HG03095 (cell line): ENCODE measurements around the gene KLK15.
A peak's percentile ranks its signal among the peaks of the same experiment; 100 is the strongest.

Experiments
- ATAC-seq: cut with Tn5 transposase; IDR thresholded peaks from one replicate; pipeline ENCODE4 v1.9.1; 2021; ENCODE audit warnings: moderate library complexity; ENCODE audit not compliant: unreplicated experiment

KLK15 gene

DNA sequence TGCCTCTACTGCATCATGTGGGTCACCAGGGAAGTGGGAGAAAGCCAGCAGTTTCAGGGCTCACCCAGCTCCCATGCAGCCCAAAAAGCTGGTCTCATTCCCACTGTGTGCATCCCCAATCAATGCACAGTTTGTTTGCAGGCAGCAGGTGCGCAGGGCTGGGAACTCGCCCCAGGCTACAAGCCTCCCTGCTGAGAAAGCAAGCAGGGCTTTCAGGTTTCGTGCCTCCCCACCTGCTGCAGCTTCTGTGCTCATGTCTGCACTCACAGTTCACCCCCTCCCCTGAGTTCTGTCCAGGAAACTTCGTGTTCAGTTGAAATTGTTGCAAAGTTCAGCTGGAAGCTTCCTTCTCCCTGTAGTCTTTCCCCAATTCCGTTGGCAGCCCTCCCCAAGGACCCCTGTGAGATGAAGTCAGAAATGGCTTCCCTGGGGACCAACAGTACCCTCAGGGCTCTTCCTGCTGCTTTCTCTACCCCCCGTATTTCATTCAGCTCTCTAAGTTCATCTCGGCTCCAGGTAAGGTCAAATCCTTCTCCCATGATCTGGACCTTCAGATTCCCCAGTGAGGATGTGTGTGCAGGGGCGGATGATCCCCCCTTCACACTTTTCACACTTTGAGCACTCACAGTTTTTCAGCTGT is 11.0 kb upstream of the KLK15 start:
- no peak for ATAC-seq

DNA sequence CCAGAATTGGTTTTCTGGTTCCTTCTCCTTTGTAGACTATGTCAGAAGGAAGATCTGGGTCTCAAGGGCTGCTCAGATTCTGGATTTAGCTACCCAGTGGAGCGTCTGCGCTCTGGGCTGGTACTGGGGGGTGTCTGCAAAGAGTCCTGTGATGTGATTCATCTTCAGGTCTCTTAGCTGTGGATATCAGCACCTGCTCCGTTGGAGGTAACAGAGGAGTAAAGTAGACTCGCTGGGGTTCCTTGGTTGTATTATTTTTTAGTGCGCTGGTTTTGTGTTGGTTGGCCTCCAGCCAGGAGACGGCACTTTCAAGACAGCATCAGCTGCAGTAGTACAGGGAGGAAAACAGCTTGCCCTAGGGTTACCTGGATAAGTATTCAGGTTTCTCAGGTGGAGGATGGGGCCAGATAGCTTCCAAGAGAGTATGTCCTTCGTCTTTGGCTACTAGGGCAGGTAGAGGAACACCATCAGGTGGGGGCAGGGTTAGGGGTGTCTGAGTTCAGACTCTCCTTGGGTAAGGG is 10.4 kb upstream of the KLK15 start:
- no peak for ATAC-seq

DNA sequence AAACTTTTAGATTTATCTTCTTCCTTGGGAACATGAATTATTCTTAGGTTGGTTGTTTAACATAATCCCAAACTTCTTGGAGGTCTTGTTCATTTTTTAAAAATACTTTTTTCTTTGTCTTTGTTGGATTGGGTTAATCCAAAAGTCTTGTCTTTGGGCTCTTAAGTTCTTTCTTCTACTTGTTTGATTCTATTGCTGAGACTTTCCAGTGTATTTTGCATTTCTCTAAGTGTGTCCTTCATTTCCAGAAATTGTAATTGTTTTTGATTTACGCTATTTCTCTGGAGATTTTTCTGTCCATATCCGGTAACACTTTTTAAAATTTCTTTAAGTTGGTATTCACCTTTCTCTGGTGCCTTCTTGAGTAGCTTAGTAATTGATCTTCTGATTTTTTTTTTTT is 9.8 kb upstream of the KLK15 start:
- no peak for ATAC-seq

DNA sequence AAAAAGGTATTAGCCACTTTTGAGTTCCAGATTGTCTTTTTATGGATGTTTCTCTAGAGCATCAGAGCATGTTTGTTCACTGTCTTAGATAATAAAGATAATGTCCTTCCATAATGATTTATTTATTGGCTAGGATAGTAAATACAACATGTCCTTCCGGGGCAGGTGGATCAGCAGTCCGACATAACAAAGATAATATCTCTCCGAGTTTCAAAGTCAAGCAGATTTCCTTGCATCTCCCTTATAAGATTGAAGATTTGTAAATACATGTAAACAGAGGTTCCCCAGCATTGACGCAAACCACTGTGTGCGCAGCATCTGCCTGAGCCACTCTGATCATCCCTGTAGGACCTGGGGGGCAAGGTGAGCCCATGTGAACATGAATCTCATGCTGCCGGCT is 8.8 kb upstream of the KLK15 start:
- no peak for ATAC-seq

DNA sequence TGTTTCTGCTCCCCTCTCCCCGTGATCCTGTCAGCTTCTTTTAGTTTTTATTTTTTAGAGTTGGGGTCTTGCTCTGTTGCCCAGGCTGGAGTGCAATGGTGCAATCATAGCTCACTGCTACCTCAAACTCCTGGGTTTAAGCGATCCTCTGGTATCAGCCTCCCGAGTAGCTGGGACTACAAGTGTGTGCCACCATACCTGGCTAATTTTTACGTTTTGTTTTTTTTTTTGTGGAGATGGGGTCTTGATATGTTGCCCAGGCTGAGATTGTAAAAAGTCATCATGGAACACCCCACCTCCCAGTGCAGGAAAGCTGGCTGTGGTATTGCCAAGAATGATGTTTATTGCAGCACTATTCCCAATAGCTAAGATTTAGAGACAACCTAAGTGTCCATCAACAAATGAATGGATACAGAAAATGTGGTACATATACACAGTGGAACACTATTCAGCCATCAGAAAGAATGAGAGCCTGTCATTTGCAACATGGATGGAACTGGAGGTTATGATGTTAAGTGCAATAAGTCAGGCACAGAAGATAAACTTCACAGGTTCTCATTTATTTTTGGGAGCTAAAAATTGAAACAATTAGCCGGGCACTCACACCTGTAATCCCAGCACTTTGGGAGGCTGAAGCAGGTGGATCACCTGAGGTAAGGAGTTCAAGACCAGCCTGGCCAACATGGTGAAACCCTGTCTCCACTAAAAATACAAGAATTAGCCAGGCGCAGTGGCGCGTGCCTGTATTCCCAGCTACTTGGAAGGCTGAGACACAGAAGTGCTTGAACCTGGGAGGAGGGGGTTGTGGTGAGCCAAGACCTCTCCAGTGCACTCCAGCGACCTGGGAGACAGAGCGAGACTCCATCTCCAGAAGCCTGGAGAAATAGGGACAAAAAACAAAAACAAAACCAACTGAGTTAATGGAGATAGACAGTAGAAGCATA is 6.6 kb upstream of the KLK15 start:
- ATAC-seq, result no peak

DNA sequence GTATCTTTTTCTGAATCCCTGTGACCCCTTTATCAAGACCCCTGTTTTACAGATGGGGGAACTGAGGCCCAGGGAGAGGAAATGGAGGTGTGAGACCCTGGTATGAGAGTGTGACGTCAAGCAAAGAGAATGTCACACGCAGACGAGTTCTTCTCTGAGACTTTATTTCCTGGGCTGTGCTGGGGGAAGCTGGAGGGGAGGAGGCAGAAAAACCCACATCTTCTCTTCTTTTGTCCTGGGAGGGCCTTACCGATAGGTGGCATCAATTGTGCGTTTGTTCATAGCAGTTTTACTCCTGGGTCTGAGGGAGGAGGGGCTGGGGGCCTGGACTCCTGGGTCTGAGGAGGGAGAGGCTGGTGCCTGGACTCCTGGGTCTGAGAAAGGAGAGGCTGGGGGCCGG is 4.9 kb upstream of the KLK15 start:
- ATAC-seq, result no peak

DNA sequence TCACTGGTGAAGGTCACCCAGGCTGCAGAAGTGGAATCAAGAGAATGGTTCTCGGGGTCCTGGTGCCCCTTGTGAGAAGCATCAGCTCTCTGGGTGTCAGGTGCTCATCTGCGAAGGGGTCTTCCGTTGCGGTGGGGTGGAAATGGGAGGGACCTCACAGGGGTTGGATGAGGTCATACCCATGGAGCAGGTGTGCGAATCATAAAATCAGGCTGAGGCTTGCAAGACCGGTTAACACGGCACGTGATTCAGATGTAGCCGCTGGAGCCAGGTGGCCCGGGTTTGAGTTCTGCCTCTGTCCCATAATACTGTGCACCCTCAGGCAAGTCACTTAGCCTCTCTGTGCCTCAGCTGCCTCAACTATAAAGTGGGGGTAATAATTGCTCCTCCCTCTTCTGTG is 3.9 kb upstream of the KLK15 start:
- no peak for ATAC-seq

DNA sequence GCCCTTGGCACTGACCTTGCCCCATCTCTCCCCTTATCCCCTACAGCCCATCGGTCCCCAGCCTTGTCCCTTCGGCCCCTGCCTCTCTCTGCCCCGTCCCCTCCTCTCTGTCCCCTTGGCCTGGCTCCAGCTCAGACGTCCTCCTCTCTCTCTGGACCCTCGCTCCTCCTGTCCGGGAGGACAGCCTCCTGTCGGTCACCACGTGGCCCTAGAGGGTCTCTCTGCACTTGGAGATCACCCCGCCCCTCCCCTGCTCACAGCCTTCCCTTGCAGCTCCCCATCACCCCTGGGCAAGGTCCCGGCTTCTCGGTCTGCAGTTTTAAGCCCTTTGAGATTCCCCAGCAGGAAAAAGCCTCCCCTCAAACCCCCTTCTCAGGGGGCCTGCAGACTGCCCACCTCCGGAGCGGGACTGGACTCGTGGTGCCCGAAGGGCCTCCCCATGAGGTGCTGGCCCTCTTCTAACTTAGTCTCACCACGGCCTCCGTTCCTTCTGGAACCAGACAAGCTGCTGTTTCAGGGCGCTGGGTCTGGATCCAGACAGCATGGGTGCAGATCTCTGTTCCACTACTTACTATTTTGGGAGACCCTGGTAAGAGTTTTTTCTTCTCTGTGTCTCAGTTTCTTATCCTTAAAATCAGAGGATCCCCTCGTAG is 3.3 kb upstream of the KLK15 start:
- ATAC-seq, result no peak

DNA sequence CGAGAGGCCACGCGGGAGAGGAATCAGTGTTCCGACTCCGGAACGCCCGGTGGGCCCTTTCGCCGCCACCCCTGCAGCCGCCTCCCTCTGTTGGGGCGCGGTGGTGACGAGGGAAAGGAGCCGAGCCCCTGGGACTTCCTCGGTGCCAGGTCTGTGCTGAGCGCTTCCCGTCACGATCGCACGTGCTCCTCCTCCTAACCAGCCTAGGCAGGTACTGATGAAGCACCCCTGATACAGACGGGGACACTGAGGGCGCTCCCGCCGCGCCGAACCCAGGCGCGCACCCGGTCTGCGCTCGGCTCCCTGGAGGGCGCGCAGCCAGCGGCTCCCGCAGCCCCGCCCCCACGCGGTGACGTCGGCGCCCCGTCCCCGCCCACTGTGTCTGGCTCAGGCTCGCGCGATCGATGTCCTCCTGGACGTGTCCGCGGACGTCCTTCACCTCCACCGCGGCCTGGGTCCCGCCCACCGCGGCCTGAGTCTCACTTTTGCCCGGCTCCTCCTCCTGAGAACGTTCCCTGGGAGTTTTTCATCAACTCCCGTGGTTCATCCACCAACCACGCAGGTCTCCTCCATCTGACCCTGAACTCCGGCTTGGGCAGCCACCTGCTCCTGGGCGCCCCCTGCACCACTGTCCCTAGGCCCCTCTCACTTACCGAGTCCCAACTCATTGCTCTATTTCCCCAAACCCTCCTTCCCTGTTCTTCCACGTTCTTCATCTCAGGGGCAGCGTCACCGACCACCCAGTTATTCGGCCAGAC is 2.6 kb upstream of the KLK15 start:
- peak; percentile 82 for ATAC-seq

DNA sequence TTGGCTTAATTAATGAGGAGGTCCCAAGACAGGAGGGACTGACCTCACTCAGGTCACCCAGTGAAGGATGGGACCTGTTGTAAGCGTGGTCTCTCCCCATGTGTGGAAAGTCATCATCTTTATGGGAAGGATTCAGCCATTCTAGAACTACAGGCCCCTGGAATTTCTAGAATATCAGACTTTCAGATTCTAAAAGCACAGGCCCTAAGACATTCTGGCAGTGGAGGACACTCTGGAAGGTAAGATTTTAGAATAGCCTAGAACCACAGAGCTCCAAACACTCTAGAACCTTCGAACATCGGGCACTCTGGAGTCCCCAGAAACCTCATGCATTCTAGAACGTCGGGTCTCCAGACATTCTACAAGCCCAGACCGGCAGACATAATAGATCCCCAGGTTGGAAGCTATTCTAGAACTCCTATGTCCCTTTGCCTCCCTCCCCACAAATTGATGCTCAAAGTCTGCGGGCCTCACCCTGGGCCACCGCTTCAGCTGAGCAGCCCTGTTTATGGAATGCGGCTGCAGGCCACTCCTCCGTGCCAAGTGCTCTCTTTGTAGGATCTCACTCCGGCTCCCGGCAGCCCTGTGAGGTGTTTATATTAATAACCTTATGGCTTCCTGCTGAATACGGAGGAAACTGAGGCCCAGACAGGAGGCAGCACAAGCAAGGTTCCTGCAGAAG is 1.9 kb upstream of the KLK15 start:
- ATAC-seq, result no peak

DNA sequence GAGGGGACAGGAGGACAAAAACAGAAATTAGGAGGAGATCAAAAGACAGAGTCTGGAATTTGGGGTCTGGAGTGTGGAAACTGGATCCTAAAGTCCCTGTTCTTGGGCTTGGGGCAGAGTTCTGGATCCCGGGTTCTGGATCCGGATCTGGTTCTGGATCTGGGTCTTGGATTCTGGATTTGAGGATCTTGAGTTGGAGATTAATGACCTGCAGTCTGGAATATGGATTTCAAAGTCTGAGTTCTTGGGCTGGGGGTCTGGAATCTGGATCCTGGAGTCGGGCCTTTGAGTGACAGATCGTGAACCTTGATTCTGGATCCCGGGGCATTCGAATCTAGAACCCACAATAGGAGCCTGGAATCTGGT is 411 bp upstream of the KLK15 start:
- ATAC-seq, result no peak

DNA sequence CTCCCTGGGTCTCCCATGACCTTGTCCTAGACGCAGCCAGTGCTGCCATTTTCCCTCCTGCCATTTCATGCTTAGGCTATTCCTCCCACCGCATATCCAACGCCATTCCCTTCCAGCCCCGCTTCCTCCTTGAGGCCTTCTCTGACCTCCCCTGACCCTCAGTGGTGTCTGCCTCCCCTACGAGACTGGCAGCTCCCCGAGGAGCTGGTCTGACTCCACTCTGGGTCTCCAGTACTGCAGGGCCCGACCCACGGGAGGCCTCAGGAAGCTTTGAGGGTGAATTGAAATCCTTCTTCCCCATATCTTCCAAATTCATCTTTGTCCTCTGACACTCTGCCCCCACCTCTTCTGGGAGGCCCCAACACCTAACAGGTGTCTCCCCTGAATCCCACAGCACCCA is 708 bp downstream of the KLK15 start:
- ATAC-seq, result no peak

DNA sequence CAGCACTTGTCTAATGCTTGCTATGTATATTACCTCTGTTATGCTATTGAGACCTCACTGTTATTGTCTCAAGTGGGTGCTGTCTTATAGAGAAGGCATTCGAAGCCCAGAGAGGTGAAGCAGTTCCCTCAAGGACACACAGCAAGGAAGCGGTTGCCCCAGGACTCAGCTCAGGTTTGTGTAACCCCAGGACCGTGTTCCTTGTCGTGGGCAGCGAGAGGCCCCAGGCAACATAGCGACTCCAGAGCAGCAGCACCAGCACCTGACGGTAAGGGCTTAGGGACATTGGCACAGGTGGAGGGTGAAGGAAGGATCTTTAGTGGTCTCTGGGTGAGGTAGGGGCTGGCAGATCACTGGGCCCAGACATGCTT is 2.4 kb downstream of the KLK15 start:
- no peak for ATAC-seq

DNA sequence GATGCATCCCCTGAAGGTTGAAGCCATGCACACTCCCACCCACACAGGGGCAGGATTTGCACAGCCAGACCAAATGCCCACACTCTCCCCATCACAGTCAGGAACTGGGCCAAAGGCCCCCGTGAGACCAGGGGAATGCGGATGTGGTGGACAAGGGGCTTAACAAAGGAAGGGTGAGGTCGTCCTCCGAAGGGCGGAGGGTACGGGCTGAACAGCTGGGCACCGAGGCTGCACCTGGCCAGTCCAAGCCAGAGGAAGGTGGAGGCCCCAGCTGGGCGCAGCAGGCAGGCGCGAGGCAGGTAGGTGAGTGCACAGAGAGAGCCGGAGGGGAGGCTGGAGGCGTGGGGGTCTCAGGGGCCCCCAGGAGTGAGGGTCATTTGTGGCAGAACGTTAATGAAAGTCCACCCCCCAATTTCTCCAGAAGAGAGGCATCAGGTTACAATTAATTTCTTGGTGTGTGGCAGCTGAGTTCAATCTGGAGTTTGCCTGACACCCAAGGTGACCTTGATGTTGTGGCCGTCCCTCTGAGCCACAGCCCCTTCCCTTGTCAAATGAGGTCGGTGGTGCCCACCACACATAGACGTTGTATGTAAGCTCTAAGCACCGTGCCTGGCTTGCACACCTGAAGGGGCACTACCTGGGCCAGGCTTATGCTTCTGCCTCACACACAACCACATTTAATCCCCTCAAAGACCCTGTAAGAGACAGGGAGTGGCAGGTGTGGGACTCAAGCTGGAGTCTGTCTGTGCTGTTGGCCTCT is 2.9 kb downstream of the KLK15 start:
- ATAC-seq, result no peak

DNA sequence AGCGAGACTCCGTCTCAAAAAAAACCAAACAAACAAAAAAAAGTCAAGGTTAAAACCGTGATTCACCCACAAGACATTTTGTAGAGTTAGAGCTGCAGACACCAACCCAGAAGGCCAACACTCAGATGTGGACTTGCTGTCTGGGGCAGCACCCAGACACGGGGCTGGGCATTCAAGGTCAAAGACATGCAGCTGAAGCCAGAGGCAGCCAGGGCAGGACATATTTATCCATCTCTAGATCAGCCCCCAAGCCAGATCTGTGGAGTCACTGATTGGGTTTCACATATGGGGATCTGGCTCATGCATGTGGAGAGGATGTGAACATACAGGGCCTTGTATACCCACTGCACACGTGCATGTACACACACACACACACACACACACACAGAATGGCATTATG is 3.6 kb downstream of the KLK15 start:
- ATAC-seq, result no peak

DNA sequence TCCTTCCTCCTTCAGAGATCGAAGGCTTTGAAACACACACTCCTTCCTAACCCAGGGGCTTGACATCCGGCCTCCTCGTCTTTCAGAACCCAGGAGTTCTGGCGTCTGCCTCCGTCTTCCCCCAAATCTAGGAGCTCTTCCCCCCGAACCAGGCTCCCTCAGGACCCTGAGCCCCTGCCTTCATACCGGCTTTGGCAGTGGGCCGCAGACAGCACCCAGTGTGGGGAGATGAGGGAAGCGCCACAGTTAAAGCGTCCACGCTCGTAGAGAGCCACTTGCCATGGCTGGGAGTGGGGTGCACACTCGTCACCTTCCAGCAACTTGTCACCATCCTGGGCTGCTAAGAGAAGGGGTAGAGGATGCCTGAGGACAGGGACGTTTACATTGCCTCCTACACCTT is 5.9 kb downstream of the KLK15 start:
- ATAC-seq, result no peak

DNA sequence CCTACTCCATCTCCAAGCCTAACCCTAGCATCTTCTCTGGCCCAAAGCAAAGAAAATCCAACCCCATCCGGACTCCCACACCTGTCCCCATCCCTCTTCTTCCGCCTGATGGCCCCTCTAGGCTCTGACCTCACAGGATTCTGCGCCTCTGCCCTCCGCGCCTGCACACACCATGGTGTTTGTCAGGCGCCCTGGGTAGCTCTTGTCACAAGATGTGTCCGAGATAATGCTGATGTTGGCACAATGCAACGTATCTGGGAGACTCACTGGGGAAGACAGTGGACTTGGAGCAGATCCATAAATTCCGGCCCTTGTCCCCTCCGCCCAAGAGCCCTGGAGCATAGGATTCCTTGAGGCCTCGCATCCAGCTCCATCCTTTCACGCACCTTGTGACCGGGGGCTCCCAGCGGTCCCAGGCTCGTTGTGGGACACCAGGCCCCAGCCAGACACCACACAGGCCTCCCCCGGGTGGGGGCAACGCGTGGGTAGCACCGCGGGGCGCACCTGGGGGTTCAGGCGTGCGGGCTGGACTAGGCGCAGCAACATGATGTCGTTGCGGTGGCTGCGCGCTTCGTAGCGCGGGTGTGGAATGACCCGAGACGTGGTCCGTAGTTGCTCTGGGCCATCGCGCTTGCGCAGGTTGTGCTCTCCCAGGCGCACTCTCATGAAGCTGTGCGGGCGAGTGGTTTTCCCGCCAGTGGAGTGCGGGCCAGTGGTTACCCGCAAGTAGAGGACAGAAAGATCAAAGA is 6.7 kb downstream of the KLK15 start:
- ATAC-seq, result no peak

DNA sequence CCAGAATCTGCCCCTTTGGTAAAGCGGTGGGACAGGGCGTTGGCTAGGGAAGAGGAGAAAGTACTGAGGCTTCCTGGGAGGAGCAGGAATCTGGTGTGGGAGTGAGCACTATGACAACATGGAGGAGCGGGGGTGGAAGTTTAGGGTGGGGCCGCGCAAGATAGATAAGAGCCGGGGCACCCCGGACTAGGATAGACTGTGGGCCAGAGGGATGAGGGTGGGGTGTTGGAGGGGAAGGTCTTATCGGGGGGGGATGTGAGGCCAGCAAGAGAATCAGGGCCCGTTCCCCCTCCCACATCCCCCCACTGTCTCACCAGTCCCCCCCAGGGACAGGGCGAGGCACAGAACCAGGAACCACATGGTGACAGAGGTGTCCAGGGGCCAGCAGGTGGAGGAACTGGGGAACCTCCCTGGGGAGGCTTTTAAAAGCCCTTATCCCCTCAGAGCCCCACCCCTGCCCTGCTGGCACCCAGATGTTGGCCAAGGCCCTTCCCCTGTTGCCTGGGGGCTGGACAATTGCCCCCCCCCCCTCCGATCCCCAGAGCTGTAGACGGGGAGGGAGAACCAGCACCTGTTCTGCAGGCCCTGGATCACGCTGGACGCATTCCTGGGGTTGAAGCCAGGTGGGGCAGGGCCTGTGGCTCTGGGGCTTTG is 9.9 kb downstream of the KLK15 start, which contains the start of gene KLK1:
TSS of gene KLK1 (minus strand) at position 399 of the 654 bp plus-strand sequence. CDS start at position 360, 39 bp downstream.
- no peak for ATAC-seq
